NCI-H2081 (cell line): ENCODE measurements around the gene BHLHA15.

Experiments
- DNase-seq, 2 experiments: peaks; one replicate each; lab custom pipeline; 2025; lab: John Stamatoyannopoulos, UW

Gene BHLHA15

DNA sequence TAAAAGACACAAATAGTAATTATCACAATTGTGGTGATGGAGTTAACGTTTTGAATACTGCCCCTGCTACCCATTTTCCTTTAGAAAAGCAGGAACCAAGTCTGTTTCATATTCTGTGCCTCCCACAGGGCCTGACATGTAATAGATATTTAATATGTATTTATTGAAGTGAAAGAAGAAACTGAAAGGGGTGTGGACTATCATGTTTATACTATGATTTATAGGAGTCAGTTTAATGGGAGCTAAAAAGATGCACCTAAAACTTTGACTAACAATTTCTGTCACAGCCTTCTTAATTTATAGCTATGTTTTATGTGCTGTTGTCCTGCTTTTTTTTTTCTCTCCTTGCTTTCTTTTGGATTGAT is 24.1 kb upstream of the BHLHA15 start:
- DNase-seq: no peak

- no peak for DNase-seq
Measured at GRCh38 chr7:98189559-98189958, 21.7 kb upstream of the BHLHA15 start.

GRCh38 chr7:98191668-98192431 is 19.4 kb upstream of the BHLHA15 start:
- DNase-seq: no peak

DNA sequence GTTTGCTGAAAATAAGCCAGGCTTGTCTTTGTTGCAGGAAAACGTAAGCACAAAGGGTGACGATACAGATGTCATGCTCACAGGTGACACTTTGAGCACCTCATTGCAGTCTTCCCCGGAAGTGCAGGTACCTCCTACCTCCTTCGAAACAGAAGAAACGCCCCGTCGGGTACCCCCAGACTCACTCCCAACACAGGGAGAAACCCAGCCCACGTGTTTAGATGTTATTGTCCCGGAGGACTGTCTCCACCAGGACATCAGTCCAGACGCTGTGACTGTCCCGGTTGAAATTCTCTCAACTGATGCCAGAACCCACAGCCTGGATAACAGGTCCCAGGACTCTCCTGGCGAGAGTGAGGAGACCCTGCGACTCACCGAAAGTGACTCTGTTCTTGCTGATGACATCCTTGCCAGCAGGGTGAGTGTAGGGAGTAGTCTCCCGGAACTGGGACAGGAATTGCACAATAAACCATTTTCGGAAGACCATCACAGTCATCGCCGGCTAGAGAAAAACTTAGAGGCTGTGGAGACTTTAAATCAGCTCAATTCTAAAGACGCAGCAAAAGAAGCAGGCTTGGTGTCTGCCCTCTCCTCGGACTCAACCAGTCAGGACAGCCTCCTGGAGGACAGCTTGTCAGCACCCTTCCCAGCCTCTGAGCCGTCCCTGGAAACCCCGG is 18.3 kb upstream of the BHLHA15 start:
- no peak for DNase-seq

DNA sequence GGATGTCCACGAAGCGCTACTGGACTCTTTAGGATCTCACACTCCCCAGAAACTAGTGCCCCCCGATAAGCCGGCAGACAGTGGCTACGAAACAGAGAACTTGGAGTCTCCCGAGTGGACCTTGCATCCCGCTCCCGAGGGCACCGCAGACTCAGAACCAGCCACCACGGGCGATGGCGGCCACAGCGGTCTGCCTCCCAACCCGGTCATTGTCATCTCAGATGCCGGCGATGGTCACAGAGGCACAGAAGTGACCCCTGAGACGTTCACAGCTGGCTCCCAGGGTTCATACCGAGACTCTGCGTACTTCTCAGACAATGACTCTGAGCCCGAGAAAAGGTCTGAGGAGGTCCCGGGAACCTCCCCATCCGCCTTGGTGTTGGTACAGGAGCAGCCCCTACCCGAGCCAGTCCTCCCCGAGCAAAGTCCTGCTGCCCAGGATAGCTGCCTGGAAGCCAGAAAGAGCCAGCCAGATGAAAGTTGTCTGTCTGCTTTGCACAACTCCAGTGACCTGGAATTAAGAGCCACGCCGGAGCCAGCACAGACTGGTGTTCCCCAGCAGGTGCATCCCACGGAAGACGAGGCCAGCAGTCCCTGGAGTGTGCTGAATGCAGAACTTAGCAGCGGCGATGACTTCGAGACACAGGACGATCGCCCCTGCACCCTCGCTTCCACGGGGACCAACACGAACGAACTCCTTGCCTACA is 17.6 kb upstream of the BHLHA15 start:
- no peak for DNase-seq

DNA sequence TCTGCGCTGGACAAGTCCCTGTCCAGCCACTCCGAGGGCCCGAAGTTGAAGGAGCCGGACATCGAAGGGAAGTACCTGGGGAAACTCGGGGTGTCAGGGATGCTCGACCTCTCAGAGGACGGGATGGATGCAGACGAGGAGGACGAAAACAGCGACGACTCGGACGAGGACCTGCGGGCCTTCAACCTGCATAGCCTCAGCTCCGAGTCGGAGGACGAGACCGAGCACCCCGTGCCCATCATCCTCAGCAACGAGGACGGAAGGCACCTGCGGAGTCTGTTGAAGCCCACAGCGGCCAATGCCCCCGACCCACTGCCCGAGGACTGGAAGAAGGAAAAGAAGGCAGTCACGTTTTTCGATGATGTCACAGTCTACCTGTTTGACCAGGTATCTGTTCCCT is 17.1 kb upstream of the BHLHA15 start:
- no peak for DNase-seq

GRCh38 chr7:98194672-98195457 is 16.4 kb upstream of the BHLHA15 start:
- DNase-seq: no peak

DNA sequence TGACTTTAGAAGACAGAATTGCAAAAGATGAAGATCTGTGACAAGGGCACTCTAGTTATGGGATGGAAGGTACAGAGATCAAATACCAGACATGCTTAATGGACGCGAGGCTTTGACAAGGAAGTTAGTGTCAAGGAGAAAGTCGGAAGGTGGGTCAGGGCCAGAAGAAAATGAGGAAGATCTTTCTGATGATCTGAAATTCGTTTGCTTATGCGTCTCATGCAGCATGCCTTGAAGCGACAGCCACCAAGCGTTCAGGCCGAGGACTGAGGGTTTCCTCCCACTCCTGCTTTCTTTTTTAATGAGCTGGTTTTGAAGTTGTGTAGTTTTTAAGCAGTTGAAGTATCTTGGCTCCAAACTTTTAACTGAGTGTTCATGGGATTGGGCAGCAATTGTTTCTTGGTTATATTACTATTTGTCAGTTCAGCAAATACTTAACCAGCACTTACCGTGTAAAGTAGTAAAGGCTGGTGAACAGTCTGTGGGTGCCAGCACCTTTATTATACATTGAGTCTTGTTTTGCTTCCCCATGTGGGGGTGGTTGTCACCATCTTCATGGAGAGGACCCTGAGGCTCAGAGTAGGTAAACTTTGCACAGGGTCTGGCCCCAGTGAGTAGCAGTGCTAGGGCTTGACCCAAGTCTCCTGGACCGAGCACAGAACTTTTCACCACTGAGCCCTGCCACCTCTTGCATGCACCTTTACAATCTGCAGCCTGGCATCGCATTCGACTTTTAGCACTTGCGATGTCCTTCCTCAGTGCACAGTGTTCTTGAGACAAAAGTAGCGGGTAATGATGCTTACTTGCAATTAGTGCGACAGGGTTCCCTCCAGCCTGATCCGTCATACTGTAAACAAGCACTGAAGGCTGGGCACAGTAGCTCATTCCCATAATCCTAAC is 14.3 kb upstream of the BHLHA15 start:
- DNase-seq: no peak

- DNase-seq: no peak
Measured at GRCh38 chr7:98199131-98199530, 12.1 kb upstream of the BHLHA15 start.

DNA sequence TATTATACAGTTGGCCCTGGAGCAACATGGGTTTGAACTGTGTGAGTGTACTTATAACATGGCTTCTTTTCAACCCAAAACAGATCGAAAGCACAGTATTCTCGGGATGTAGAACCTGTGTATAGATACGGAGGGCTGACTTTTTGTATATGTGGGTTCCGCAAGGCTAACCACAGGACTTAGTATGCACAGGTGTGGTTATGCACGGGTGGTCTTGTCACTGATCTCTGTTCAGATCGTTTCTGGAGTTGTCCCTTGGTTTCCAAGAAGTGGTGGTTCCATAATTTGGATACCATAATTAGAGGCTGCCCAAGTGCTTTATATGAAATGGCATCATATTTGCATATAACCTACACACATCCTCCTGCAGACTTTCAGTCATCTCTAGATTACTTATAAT is 10.9 kb upstream of the BHLHA15 start:
- DNase-seq: no peak

GRCh38 chr7:98202367-98203195 is 8.7 kb upstream of the BHLHA15 start:
- no peak for DNase-seq

- no peak for DNase-seq
Measured at GRCh38 chr7:98203261-98203963, 7.8 kb upstream of the BHLHA15 start.

- no peak for DNase-seq
Measured at GRCh38 chr7:98203964-98204605, 7.2 kb upstream of the BHLHA15 start.

GRCh38 chr7:98204670-98205069 is 6.6 kb upstream of the BHLHA15 start:
- no peak for DNase-seq

- no peak for DNase-seq
Measured at GRCh38 chr7:98205162-98205845, 5.9 kb upstream of the BHLHA15 start.

- no peak for DNase-seq
Measured at GRCh38 chr7:98206451-98207330, 4.5 kb upstream of the BHLHA15 start.

DNA sequence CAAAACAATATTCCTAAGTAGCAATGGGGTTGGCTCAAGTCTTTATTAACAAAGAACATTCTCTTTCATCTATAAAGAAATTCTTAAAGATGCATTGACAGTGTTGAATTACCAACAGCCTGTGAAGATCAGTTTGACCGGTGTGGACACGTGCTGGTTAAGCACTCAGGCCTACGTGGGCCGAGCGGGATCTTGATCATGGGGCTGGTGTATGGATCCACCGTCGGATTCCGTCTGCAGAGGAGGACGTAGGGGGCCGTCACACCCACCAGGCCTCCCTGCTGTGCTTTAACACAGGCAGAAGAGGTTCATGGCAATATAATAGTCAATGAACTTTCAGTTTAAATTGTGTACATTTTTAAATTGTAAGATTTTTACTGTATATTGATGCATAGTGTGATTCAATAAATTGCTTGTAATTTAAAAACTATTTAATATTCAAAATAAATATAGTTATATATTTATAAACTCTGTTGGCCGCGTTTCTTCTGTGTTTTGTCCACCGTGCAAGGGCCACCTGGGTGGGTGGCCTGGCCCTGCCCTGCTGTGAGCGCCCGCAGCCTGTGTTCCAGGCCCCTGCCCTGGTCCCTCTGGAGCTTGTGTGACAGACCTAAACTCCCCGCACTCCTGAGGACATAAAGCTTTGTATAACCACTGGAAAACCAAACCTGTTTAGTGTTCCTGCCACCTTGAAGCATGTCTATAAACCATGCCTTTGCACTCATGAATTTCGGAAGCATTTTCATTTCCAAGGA is 1.9 kb upstream of the BHLHA15 start:
- DNase-seq: no peak
